ENCODE measurements around the gene CABP1. TPM values are rescaled to one million over a fixed set of nuclear protein-coding genes. Genes with fewer than 3 reads are reported as not detected.

The CABP1 gene
- total RNA-seq, 4 donors from 2014 or later, result 1.3 TPM; not detected in 3

GRCh38 chr12:120687578-120688289 lies 47.3 kb downstream of the CABP1 start:
- TF ChIP-seq CTCF (IDR thresholded peaks at IDR 0.05; ENCODE audit: low read depth), result no peak

- no peak for TF ChIP-seq CTCF (IDR thresholded peaks at IDR 0.05; ENCODE audit: low read depth)
Observed at GRCh38 chr12:120688527-120689071, 48.2 kb downstream of the CABP1 start.

- TF ChIP-seq CTCF (IDR thresholded peaks at IDR 0.05; ENCODE audit: low read depth), result no peak
Observed at GRCh38 chr12:120689397-120690082, 49.1 kb downstream of the CABP1 start.

- TF ChIP-seq CTCF (IDR thresholded peaks at IDR 0.05; ENCODE audit: low read depth), result no peak
Observed at GRCh38 chr12:120690083-120690450, 49.6 kb downstream of the CABP1 start.

GRCh38 chr12:120690978-120691377 lies 50.6 kb downstream of the CABP1 start:
- TF ChIP-seq CTCF (IDR thresholded peaks at IDR 0.05; ENCODE audit: low read depth), result no peak

- TF ChIP-seq CTCF (IDR thresholded peaks at IDR 0.05; ENCODE audit: low read depth), result no peak
Observed at GRCh38 chr12:120692524-120693033, 52.2 kb downstream of the CABP1 start.

- TF ChIP-seq CTCF (IDR thresholded peaks at IDR 0.05; ENCODE audit: low read depth), result no peak
Observed at GRCh38 chr12:120693848-120694247, 53.4 kb downstream of the CABP1 start.
